DOHH2 (cell line): ENCODE data around the gene LGALS8.

Experiments
- CTCF ChIP-seq: fragments of 200-600 bp; sonication (generic); IDR thresholded peaks from one replicate; pipeline ENCODE4 v1.5.1; 2014; ENCODE audit warnings: antibody characterized with exemption, mild to moderate bottlenecking, low read depth, low read length; ENCODE audit not compliant: poor library complexity, severe bottlenecking
- EZH2phosphoT487 ChIP-seq: fragments of 200-600 bp; sonication (generic); IDR thresholded peaks from 2 replicates; pipeline ENCODE4 v1.6.1; 2017; ENCODE audit warnings: borderline replicate concordance, mild to moderate bottlenecking, antibody characterized with exemption, low read length, moderate library complexity, mixed read lengths

DNA sequence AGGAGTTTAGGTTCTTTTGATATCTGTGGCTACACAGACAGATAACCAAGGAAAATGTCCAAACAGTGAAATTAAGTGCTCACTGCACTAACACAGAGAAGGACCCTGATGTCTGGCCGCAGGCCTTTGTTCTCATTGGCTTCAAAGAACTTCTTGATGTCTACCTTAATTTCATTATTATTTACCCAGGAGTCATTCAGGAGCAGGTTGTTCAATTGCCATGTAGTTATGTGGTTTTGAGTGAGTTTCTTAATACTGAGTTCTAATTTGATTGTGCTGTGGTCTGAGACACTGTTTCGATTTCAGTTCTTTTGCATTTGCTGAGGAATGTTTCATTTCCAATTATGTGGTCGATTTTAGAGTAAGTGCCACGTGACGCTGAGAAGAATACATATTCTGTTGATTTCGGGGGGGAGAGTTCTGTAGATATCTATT, 15.2 kb upstream of the LGALS8 start:
- TF ChIP-seq CTCF (no peak), EZH2phosphoT487 (no peak)
